Breast epithelium (tissue), 3 donors: ENCODE results near the gene SDR39U1.

Experiments used
- CTCF ChIP-seq, 3 donors: fragments of 450-650 bp; IDR thresholded peaks; one replicate each; pipeline ENCODE4 v1.5.1; 2016 to 2017; ENCODE audit warnings: antibody characterized with exemption in 3 of 3, mild to moderate bottlenecking in 3 of 3, moderate library complexity in 3 of 3
- POLR2A ChIP-seq: fragments of 450-650 bp; IDR thresholded peaks from one replicate; pipeline ENCODE4 v1.6.1; 2016; ENCODE audit warnings: antibody characterized with exemption, mild to moderate bottlenecking, moderate library complexity
- POLR2AphosphoS5 ChIP-seq, 3 donors: sonication (generic); formaldehyde crosslinking; IDR thresholded peaks; one replicate each; pipeline ENCODE4 v1.6.1; 2017; ENCODE audit warnings: antibody characterized with exemption in 3 of 3

GRCh38 chr14:24411443-24412389, 30.9 kb downstream of the SDR39U1 start:
- peak in 2 of 3 donors; percentile 61 to 77 for TF ChIP-seq CTCF (IDR thresholded peaks at IDR 0.05)
- no peak for TF ChIP-seq POLR2A
- no peak for TF ChIP-seq POLR2AphosphoS5 (IDR thresholded peaks at IDR 0.05)
